Measurements from ENCODE around the gene BICC1.
"Not testable (repeated sequence)": the region's sequence is repeated elsewhere in the genome, so short reads cannot be mapped to it uniquely, and the experiment has no call there.

The BICC1 gene

GRCh38 chr10:58567652-58568051, 55.0 kb downstream of the BICC1 start:
- DNase-seq (ENCODE audit: low read depth in 2 of 2) = no peak

- DNase-seq (ENCODE audit: low read depth in 2 of 2) = no peak
These were observed 55.8 kb downstream of the BICC1 start for GRCh38 chr10:58568428-58568935.

DNA sequence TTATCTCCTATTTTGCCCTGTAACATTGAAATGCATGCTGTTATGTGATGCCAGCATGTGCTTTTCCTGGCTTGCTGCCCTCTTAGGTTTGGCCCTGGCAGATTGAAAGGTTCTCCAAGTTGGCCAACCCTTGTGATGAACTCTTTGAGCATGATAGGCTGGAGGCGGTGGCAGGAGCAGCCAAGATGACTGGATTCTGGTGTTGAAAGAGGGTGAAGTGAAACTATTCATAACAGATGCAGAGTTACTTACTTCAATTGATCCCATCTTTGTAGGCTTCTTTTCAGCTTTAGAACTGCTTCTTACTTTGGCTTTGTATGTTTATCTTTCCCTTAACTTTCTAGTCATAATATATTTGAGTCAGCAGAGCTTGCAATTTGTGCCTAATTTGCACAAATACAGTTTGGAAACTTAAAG, 57.6 kb downstream of the BICC1 start:
- no peak for DNase-seq (ENCODE audit: low read depth in 2 of 2)

GRCh38 chr10:58570979-58571378, 58.3 kb downstream of the BICC1 start:
- no peak for DNase-seq (ENCODE audit: low read depth in 2 of 2)

DNA sequence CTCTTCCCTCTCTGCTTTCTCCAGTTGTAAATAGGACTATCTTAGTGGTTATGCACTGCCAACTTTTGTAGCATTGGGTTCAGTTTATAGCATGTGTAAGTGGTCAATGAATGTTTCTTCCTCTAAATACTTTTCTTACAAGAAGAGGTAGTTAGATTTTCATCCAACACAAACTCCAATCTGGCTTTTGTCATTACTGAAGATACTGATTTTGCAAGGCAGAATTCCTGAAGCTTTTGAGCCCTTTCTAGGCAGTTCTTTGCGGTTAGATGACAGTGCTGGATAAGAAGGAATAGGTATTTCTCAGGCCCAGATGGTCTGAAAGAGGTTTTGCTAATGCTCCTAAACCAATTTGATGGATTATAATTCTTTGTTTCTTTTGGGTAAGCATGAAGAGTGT, 60.5 kb downstream of the BICC1 start:
- DNase-seq (ENCODE audit: low read depth in 2 of 2) = no peak

DNA sequence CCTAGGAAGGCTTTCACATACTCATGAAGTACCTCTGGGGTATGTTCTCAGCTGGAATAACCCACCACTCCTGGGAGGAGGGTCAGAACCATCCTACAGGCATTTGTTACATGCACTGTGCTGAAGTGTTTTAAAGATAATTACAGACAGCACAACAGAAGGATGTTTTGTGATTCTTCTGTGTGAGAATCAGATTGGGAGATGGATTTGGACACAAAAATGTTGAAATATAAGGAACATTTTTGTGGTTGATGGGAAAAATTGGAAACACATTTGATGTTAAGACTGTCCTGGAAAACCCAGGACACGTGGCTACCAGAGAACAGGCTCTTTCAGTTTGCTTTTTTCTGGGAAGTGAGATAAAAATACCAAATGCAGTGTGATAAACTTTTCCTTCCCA, 61.4 kb downstream of the BICC1 start:
- DNase-seq (ENCODE audit: low read depth in 2 of 2) = no peak

DNA sequence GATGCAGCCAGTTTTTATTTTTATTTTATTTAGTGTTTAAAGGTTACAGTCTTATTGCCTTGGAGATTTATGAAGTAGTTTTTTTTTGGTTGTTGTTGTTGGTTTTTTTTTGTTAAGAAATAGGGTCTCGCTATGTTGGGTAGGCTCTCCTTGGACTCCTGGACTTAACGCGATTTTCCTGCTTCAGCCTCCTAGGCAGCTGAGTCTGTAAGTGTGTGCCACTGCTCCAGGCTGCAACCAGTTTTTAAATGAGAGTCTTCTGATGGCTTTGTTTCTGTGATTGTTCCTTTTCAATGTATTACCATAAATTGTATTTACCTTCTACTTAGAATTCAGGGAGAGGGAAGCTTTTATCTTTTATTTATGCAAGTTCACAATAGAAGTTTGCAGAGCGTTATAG, 62.8 kb downstream of the BICC1 start:
- no peak for DNase-seq (ENCODE audit: low read depth in 2 of 2)

DNA sequence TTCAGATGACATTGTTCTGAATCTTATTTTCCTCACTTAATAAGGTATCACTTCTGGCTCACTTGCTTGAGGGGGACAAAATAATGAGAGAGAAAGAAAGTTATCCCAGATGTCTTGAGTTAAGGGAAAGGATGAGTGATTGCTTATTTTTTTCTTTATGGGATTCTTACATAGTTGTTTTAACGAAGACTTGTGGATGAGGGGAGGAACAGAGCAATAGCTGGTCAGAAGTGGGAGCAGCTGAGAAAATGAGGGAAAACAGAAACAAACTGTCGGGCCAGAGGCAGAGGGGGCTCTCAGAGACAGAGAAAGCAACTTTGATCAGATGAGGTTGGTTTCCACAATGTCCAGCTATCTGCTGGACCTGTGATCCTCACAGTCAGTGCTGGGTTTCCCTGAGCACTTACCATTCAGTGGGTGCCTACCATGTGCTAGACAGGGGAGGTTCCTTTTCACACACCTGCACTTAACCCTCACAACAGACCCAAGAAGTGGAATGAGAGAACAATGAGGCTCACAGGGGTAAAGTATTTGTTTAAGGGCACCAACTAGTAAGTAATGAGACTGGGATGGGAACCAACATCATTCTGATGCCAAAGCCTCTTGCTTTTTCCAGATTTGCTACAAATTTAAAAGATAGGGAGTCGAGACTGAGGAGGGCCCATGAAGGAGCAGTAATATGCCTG, 64.2 kb downstream of the BICC1 start:
- no peak for DNase-seq (ENCODE audit: low read depth in 2 of 2)

DNA sequence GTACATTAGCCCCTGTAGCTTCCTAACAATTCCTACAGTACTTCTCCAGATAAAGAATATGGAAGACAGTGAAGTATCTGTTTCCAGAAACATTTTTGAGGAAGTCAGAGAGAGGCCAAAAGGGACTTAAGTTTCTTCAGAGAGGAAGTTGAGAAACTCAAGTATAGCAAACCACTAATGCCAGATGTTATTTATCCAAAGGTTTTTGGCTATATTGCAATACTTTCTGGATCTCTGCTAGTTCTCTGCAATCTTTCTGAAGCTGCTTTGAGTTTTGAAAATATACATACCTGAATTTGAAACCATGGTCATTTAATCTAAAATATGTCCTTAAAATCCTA, 64.7 kb downstream of the BICC1 start:
- no peak for DNase-seq (ENCODE audit: low read depth in 2 of 2)

GRCh38 chr10:58578366-58578765, 65.7 kb downstream of the BICC1 start:
- DNase-seq (ENCODE audit: low read depth in 2 of 2) = no peak

DNA sequence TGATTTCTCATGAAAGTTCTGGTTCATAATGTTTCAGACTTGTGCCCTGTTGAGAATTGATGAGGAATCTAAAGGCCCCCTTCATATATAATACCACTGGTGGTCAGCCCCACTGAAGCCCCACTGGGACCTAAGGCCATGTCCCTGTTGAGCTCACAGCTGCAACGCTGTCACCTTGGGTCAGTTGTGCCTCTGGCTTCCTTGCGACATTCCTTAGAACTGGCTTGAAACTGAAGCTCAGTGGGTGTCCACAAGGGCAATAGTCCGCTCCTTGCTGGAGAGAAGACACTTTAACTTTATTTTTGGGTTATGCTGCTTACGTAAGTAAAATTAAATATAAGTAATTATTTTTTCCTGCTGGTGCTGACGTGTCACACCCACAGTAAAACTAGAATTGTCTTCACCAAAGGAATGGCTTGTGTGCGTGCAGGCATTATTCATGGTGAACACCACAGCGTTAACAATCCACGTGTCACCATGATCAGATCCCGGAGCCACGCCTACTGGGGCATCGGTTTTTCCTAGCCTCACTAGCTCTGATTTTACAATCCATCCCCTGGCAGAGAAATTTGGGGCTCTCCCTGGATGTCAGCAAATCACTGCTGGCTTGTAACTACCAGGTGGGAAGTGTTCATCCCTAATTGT, 66.5 kb downstream of the BICC1 start:
- no peak for DNase-seq (ENCODE audit: low read depth in 2 of 2)

GRCh38 chr10:58582045-58582444, 69.4 kb downstream of the BICC1 start:
- no peak for DNase-seq (ENCODE audit: low read depth in 2 of 2)

- no peak for DNase-seq (ENCODE audit: low read depth in 2 of 2)
These were observed 72.8 kb downstream of the BICC1 start for GRCh38 chr10:58585435-58585834.

DNA sequence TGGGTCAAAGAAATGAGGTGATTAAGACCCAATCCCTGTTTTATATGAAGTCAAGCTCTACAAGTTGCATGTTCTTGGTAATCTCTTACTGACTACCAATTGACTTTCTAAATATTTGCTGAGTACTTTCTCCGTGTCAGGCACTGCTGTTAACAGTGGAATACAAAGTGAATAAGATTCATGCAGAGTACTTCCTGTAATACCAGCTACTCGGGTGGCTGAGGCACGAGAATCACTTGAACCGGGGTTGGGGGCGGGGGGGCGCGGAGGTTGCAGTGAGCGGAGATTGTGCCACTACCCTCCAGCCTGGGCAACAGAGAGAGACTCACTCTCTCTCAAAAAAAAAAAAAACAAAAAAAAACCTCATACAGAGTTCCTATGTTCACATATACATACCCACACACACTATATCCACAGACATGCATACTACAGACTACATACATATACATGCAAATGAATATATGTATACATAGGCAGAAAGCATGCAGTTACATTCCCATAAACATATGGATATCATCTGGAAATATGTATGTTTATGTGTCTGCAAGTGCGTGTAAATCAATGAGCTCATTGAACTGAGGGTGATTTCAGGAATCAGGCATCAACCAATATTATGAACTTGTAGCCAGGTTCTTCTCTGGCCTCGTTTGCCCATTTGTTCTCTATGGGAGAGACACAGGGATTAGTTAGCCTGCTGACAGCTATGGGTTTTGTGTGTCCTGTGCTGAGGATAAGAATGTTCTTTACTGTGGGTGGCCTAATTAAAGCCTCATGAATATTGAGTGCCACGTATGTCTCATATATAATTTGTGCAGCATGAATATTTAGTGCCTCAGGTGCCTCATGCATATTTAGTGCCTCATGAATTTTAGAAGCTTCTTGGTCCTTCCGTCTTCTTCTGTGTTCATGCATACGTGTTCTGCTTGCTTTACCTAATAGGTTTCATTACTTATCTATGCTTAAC, 73.9 kb downstream of the BICC1 start:
- no peak for DNase-seq (ENCODE audit: low read depth in 2 of 2)

- DNase-seq (ENCODE audit: low read depth in 2 of 2) = no peak
These were observed 75.0 kb downstream of the BICC1 start for GRCh38 chr10:58587676-58588075.

DNA sequence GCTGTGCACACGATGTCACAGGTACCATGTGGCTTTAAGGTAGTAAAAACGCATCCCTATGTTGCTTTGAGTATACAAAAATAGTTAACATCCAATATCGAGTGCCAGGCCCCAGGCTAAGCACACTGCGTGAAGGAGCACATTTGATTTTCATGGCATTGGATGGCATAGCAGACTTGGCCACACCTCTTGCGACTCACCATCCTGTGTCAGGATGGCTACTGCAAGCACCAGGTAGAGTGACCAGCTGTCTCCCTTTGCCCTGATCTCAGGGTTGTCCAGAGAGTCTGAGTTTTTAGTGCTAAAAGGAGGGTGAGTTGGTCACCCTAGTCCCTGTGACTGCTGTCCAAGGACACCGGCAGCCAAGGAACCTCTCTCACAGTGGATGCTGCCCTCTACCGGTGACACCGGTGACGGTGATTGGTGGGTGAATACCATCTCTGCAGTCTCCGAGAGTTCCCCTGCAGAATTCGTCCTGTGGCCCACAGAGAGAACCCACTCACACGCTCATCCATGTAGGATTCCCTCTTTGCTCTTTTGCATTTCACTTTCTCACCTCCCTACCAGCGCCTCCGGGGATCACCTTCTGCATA, 76.1 kb downstream of the BICC1 start:
- DNase-seq (ENCODE audit: low read depth in 2 of 2) = no peak

DNA sequence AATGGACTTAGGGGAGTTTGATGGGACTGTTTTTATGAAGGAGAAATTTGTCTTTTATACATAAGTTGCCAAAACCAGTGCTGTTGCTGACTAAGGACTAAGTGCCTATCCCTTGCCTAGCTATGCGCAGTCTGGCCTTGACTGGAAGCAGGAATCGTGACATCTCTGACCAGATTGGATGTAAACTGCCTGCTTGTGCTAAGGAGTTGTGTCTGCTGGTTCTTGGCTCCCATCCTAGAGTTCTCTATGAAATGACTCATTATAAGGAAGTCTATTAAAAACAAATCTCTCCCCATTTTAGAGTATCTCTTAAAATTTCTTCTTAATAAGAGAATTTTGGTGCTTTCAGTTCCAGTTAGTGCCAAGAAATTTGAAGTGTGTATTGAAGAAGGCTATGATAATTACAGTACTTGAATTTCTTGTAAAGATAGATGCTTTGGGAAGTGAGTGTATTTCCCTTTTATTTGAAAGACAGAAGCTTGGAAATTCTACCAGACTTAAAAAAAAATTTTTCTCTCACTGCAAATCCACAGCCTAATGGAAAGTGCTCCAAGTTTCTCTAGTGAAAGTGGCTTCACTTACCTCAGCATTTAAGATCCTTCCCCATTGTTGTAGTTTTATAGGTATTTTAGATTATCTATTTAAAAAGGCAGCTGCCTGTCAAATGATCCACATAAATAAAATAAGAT, 77.6 kb downstream of the BICC1 start:
- no peak for DNase-seq (ENCODE audit: low read depth in 2 of 2)

DNA sequence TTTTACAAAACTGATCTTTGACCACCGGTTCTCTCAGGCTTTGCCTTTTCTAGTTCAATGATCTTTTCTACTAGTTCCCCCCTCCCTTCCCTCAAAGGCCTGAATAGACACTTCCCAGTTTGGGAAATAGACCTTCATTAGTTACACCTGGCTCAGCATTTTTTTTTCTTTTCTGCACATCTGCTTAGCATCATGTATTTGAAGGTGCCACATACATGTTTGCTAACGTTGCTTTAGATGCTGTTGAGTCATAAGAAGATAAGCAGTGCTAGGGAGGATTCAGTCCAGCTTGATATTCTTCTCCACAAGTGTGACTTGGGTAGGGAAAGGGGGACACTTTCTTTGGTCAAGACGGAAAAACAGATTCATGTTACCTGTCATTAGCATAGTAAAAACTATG, 78.3 kb downstream of the BICC1 start:
- no peak for DNase-seq (ENCODE audit: low read depth in 2 of 2)

DNA sequence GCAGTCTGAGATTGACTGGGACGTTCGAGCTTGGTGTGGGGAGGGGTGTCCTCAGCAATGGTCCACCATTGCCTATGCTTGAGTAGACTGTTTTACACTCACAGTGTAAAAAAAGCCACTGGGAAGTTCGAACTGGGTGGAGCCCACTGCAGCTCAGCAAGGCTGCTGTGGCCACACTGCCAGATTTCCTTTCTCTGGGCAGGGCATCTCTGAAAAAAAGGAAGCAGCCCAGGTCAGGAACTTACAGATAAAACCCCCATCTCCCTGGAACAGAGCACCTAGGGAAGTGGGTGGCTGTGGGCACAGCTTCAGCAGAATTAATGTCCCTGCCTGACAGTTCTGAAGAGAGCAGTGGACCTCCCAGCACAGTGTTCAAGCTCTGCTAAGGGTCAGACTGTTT, 80.3 kb downstream of the BICC1 start:
- no peak for DNase-seq (ENCODE audit: low read depth in 2 of 2)

- DNase-seq (ENCODE audit: low read depth in 2 of 2) = not testable (repeated sequence)
These were observed 84.5 kb downstream of the BICC1 start for GRCh38 chr10:58597211-58597610.

DNA sequence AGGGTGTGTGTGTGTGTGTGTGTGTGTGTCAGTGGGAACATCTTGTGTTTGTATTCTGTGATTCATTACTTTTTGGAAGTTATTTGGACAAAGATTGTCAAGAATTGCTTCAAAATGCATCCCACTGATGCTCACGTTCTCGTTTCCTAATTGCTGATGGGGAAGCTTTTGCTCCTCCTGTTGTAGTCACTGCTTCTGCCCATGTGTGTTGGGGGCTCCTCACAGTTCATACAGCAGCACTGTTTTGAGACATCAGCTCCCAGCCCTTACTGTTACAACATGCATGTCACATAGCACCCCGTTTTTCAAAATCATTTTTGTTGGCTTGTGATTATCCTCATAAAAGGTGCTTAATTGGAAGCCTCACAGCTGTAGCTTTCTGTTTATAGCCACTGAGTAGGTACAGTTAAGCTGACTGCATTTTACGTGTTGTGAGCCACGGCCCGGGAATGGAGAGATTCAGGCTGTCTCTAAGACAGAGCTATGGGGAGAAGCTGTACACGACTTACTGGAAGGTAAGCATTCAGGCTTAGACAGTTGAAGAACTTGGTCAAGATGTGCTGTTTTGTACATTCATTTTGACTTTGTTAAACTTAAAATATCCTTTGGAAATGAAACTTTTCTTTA, 87.4 kb downstream of the BICC1 start:
- DNase-seq (ENCODE audit: low read depth in 2 of 2) = no peak

Data from activated CD4-positive, alpha-beta T cell treated with anti-CD3 and anti-CD28 coated beads for 24 hours (primary cell).